Measurements from ENCODE around the gene WDFY3.

GRCh38 chr4:84917869-84918600, 48.5 kb downstream of the WDFY3 start:
- TF ChIP-seq CTCF (IDR thresholded peaks at IDR 0.05; ENCODE audit: insufficient read depth, low read length, poor library complexity, severe bottlenecking) = no peak
- no peak for TF ChIP-seq EZH2phosphoT487 (conservative IDR thresholded peaks at IDR 0.05; ENCODE audit: low read length)

Measured in SU-DHL-6 (cell line).